UCSD-AML1 (cell line): ENCODE results near the gene GYS2.
"Not testable (repeated sequence)": the region's sequence is repeated elsewhere in the genome, so short reads cannot be mapped to it uniquely, and the experiment has no call there.

Experiments
- DNase-seq: peaks from one replicate; lab custom pipeline; 2025; ENCODE audit not compliant: unreplicated experiment; lab: John Stamatoyannopoulos, UW

The GYS2 gene

GRCh38 chr12:21604245-21605101, at the start of gene GYS2:
Gene GYS2 (minus strand): TSS chr12:21604847. CDS start chr12:21604592, 255 bp downstream.
- no peak for DNase-seq

- no peak for DNase-seq
Observed at GRCh38 chr12:21651821-21652220, 47.2 kb upstream of the GYS2 start.

GRCh38 chr12:21650997-21651396, 46.4 kb upstream of the GYS2 start:
- DNase-seq = no peak

- DNase-seq = no peak
Observed at GRCh38 chr12:21649034-21649433, 44.4 kb upstream of the GYS2 start.

GRCh38 chr12:21648378-21648777, 43.7 kb upstream of the GYS2 start:
- no peak for DNase-seq

- no peak for DNase-seq
Observed at GRCh38 chr12:21647179-21647578, 42.5 kb upstream of the GYS2 start.

- DNase-seq = not testable (repeated sequence)
Observed at GRCh38 chr12:21645041-21645500, 40.4 kb upstream of the GYS2 start.

GRCh38 chr12:21644516-21644915, 39.9 kb upstream of the GYS2 start:
- no peak for DNase-seq

- DNase-seq = no peak
Observed at GRCh38 chr12:21643758-21644157, 39.1 kb upstream of the GYS2 start.

- DNase-seq = no peak
Observed at GRCh38 chr12:21642707-21643389, 38.2 kb upstream of the GYS2 start.

- no peak for DNase-seq
Observed at GRCh38 chr12:21638054-21638891, 33.6 kb upstream of the GYS2 start.

GRCh38 chr12:21634245-21634644, 29.6 kb upstream of the GYS2 start:
- no peak for DNase-seq

GRCh38 chr12:21631367-21631766, 26.7 kb upstream of the GYS2 start:
- DNase-seq = no peak

- DNase-seq = no peak
Observed at GRCh38 chr12:21627924-21628323, 23.3 kb upstream of the GYS2 start.

- no peak for DNase-seq
Observed at GRCh38 chr12:21618566-21618965, 13.9 kb upstream of the GYS2 start.

- no peak for DNase-seq
Observed at GRCh38 chr12:21617030-21617429, 12.4 kb upstream of the GYS2 start.

- no peak for DNase-seq
Observed at GRCh38 chr12:21615431-21615830, 10.8 kb upstream of the GYS2 start.

- DNase-seq = no peak
Observed at GRCh38 chr12:21614506-21614905, 9.9 kb upstream of the GYS2 start.

- DNase-seq = no peak
Observed at GRCh38 chr12:21613931-21614330, 9.3 kb upstream of the GYS2 start.

GRCh38 chr12:21608196-21608595, 3.5 kb upstream of the GYS2 start:
- DNase-seq = no peak

- DNase-seq = no peak
Observed at GRCh38 chr12:21607701-21608100, 3.1 kb upstream of the GYS2 start.
